GM19238 (cell line): Measurements from ENCODE around the gene MADD.

ENCODE experiments used
- DNase-seq: peaks from one replicate; pipeline ENCODE4 v3.0.0; 2011; ENCODE audit warnings: low spot score; ENCODE audit not compliant: insufficient read length

MADD gene

GRCh38 chr11:47269829-47270305, at the start of gene MADD:
TSS of gene MADD (plus strand) at chr11:47270133.
- DNase-seq, result peak; percentile 96

GRCh38 chr11:47220401-47220821, 49.5 kb upstream of the MADD start:
- DNase-seq, result no peak

GRCh38 chr11:47222696-47223095, 47.2 kb upstream of the MADD start:
- no peak for DNase-seq

- no peak for DNase-seq
Observed at GRCh38 chr11:47225552-47226400, 44.2 kb upstream of the MADD start.

- DNase-seq, result no peak
Observed at GRCh38 chr11:47229161-47229560, 40.8 kb upstream of the MADD start.

- no peak for DNase-seq
Observed at GRCh38 chr11:47233051-47233450, 36.9 kb upstream of the MADD start.

- no peak for DNase-seq
Observed at GRCh38 chr11:47233989-47234668, 35.8 kb upstream of the MADD start.

- no peak for DNase-seq
Observed at GRCh38 chr11:47234669-47235100, 35.2 kb upstream of the MADD start.

- no peak for DNase-seq
Observed at GRCh38 chr11:47235163-47235562, 34.8 kb upstream of the MADD start.

- no peak for DNase-seq
Observed at GRCh38 chr11:47236482-47236881, 33.5 kb upstream of the MADD start.

GRCh38 chr11:47239852-47240251, 30.1 kb upstream of the MADD start:
- no peak for DNase-seq

GRCh38 chr11:47241841-47242301, 28.1 kb upstream of the MADD start:
- no peak for DNase-seq

- no peak for DNase-seq
Observed at GRCh38 chr11:47242596-47243192, 27.2 kb upstream of the MADD start.

- DNase-seq, result no peak
Observed at GRCh38 chr11:47243454-47243853, 26.5 kb upstream of the MADD start.

- DNase-seq, result no peak
Observed at GRCh38 chr11:47244448-47245350, 25.2 kb upstream of the MADD start.

GRCh38 chr11:47245611-47246357, 24.1 kb upstream of the MADD start:
- no peak for DNase-seq

- no peak for DNase-seq
Observed at GRCh38 chr11:47247502-47247901, 22.4 kb upstream of the MADD start.

GRCh38 chr11:47248304-47248663, 21.6 kb upstream of the MADD start:
- DNase-seq, result no peak

- DNase-seq, result peak; percentile 72
Observed at GRCh38 chr11:47248664-47249377, 21.1 kb upstream of the MADD start, which contains the start of gene ACP2. TSS of gene ACP2 (minus strand) at chr11:47248814. CDS start at chr11:47248789, 25 bp downstream.

GRCh38 chr11:47249378-47249715, 20.6 kb upstream of the MADD start:
- DNase-seq, result no peak
